Measurements from ENCODE around the gene SEZ6. TPM values are rescaled to one million over a fixed set of nuclear protein-coding genes. Genes with fewer than 3 reads are reported as not detected.

SEZ6 gene
- total RNA-seq, 2 donors from 2014 or later = not detected

- intact Hi-C loops (cut with DNase I) = no loop called here
- 75 to 76% methylated on average over 13 of the region's 13 CpGs for WGBS, 2 donors
- Histone ChIP-seq H3K9me3 (no peaks in the 10 kb centered on the region), H3K4me3 (no peak overlapping the region), H3K36me3 (replicated peaks in 1 of 2; ENCODE audit: insufficient read depth in 1 of 2, low read depth in 2 of 2) (no peaks in the 10 kb centered on the region), H3K4me1 (no peaks in the 10 kb centered on the region), H3K27ac (no peak overlapping the region), H3K27me3 (no peaks in the 10 kb centered on the region)
- no peak for TF ChIP-seq CTCF (IDR thresholded peaks at IDR 0.05)
- no peak for TF ChIP-seq POLR2A (IDR thresholded peaks at IDR 0.05)
- DNase-seq = no peak
- no peak for ATAC-seq
These were observed 12.0 kb downstream of the SEZ6 start for GRCh38 chr17:28993645-28994426.

GRCh38 chr17:28992625-28993600 is 12.9 kb downstream of the SEZ6 start:
- Histone ChIP-seq H3K4me3 (no peak overlapping the region), H3K36me3 (replicated peaks in 1 of 2; ENCODE audit: insufficient read depth in 1 of 2, low read depth in 2 of 2) (no peaks in the 10 kb centered on the region), H3K4me1 (no peaks in the 10 kb centered on the region), H3K9me3 (no peaks in the 10 kb centered on the region), H3K27me3 (no peaks in the 10 kb centered on the region), H3K27ac (no peak overlapping the region)
- TF ChIP-seq POLR2A (IDR thresholded peaks at IDR 0.05) (no peak), CTCF (IDR thresholded peaks at IDR 0.05) (no peak)
- no peak for ATAC-seq
- DNase-seq = no peak
- intact Hi-C loops (cut with DNase I) = no loop called here
- WGBS, 2 donors = 67 to 76% methylated on average over 7 to 11 of the region's 11 CpGs

- no peak for TF ChIP-seq CTCF (IDR thresholded peaks at IDR 0.05)
- no peak for TF ChIP-seq POLR2A (IDR thresholded peaks at IDR 0.05)
- Histone ChIP-seq H3K27me3 (no peaks in the 10 kb centered on the region), H3K4me3 (no peak overlapping the region), H3K4me1 (no peaks in the 10 kb centered on the region), H3K27ac (no peak overlapping the region), H3K36me3 (replicated peaks in 1 of 2; ENCODE audit: insufficient read depth in 1 of 2, low read depth in 2 of 2) (no peaks in the 10 kb centered on the region), H3K9me3 (no peaks in the 10 kb centered on the region)
- DNase-seq (no peak), ATAC-seq (no peak)
- intact Hi-C loops (cut with DNase I) = no loop called here
- WGBS, 2 donors = 71 to 82% methylated on average over 7 of the region's 7 CpGs
These were observed 13.6 kb downstream of the SEZ6 start for GRCh38 chr17:28992185-28992584.

GRCh38 chr17:28991779-28992178 is 14.1 kb downstream of the SEZ6 start:
- Histone ChIP-seq H3K27me3 (no peaks in the 10 kb centered on the region), H3K9me3 (no peaks in the 10 kb centered on the region), H3K4me3 (no peak overlapping the region), H3K36me3 (replicated peaks in 1 of 2; ENCODE audit: insufficient read depth in 1 of 2, low read depth in 2 of 2) (no peaks in the 10 kb centered on the region), H3K27ac (no peak overlapping the region), H3K4me1 (no peaks in the 10 kb centered on the region)
- DNase-seq (no peak), ATAC-seq (no peak)
- 52 to 73% methylated on average over 4 to 8 of the region's 8 CpGs for WGBS, 2 donors
- TF ChIP-seq POLR2A (IDR thresholded peaks at IDR 0.05) = no peak
- TF ChIP-seq CTCF (IDR thresholded peaks at IDR 0.05) = no peak
- intact Hi-C loops (cut with DNase I) = no loop called here
